Measurements from ENCODE around the gene FGF22.

The FGF22 gene

DNA sequence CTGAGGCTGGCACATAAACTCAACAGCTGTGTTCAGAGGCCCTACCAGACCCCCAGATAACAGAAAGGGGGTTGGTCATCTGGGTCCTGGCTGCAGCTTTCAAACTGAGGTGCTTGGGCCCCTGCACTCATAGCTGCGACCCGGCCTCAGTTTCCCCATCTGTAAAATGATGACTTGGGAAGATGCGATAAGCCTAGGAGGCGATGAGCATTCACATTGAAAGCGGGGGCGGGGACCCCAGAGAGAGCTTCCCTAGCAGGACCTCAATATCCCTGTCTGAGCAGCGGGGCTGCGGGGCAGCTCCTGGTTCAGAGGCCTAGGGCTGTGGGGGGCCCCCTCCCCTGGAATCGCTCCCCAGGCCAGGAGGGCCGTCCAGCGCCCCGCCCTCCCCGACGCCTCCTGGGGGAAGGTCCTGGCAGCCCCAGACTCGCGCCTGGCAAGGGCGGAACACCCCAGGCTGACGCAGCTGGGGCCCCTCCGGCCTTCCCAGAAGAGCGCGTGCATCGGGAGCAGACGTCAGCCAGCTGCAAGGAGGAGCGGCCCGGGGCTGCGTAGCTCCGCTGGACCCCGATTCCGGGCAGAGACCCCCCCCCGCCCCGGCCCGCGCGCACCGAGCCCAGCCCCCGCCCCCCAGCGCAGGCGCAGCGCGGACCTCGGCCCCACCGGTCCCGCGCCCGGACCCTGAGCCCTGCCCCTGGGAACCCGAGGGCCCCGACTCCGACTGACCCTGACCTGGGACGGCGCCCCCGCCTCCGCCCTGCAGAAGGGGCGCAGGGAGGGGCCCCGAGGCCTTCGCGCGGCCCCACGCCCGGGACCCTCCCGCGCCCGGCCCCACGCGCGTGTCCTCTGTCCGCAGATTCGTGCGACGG is 40.0 kb downstream of the FGF22 start:
- H3K4me3 ChIP-seq (replicated peaks; ENCODE audit: low read depth, low read length), result peak overlapping the region; percentile 68
- no peak for DNase-seq (ENCODE audit: extremely low read depth, low read depth)
- TF ChIP-seq, protein P1, sequence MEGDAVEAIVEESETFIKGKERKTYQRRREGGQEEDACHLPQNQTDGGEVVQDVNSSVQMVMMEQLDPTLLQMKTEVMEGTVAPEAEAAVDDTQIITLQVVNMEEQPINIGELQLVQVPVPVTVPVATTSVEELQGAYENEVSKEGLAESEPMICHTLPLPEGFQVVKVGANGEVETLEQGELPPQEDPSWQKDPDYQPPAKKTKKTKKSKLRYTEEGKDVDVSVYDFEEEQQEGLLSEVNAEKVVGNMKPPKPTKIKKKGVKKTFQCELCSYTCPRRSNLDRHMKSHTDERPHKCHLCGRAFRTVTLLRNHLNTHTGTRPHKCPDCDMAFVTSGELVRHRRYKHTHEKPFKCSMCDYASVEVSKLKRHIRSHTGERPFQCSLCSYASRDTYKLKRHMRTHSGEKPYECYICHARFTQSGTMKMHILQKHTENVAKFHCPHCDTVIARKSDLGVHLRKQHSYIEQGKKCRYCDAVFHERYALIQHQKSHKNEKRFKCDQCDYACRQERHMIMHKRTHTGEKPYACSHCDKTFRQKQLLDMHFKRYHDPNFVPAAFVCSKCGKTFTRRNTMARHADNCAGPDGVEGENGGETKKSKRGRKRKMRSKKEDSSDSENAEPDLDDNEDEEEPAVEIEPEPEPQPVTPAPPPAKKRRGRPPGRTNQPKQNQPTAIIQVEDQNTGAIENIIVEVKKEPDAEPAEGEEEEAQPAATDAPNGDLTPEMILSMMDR (IDR thresholded peaks at IDR 0.05; ENCODE audit: low read depth, low read length, missing control alignments), result no peak

DNA sequence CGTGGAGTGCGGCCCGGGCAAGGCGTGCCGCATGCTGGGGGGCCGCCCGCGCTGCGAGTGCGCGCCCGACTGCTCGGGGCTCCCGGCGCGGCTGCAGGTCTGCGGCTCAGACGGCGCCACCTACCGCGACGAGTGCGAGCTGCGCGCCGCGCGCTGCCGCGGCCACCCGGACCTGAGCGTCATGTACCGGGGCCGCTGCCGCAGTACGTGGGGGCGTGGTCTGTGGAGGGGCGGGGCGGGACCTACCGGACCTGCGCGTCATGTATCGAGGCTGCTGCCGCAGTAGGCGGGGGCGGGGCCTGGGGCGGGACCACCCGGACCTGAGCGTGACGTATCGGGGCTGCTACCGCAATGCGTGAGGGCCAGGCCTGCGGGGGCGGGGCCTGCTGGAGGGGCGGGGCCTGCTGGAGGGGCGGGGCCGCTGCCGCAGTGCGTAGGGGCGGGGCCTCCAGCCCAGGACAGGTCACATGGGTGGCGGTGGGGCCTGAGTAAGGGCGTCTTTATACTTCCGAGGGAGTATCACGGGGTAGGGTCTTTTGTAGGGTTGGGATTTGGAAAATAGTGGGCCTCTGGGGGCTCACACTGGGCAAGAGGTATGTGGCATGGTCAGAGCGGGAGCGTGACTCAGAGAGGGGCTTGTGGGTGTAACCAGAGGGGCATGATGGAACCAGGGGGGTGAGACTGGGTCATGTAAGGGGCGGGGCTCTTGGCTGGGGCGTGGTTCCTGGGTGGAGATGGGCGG is 40.8 kb downstream of the FGF22 start:
- DNase-seq (ENCODE audit: extremely low read depth, low read depth), result peak; percentile 88
- H3K4me3 ChIP-seq (replicated peaks; ENCODE audit: low read depth, low read length), result peak overlapping the region; percentile 68
- TF ChIP-seq, protein P1 (IDR thresholded peaks at IDR 0.05; ENCODE audit: low read depth, low read length, missing control alignments), result no peak

DNA sequence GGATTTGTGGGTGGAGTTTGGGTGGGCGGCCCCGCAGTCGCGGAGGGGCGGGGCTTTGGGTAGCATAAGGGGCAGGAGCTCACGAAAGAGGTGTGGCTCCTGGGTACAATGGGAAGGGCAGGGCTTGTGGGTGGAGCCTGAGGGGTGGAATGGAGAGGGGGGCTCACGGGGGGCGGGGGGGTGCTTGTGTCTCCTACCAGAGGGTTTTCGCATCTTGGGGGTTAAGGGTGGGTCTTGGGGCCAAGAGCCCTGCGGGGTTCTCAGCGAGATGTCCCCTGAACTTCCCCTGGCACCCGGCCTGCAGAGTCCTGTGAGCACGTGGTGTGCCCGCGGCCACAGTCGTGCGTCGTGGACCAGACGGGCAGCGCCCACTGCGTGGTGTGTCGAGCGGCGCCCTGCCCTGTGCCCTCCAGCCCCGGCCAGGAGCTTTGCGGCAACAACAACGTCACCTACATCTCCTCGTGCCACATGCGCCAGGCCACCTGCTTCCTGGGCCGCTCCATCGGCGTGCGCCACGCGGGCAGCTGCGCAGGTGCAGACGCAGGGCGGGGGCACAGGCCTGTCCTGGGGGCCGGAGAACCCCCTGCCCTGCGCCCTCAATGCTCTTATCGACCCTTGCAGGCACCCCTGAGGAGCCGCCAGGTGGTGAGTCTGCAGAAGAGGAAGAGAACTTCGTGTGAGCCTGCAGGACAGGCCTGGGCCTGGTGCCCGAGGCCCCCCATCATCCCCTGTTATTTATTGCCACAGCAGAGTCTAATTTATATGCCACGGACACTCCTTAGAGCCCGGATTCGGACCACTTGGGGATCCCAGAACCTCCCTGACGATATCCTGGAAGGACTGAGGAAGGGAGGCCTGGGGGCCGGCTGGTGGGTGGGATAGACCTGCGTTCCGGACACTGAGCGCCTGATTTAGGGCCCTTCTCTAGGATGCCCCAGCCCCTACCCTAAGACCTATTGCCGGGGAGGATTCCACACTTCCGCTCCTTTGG is 41.6 kb downstream of the FGF22 start:
- TF ChIP-seq, protein P1 (IDR thresholded peaks at IDR 0.05; ENCODE audit: low read depth, low read length, missing control alignments), result no peak
- peak overlapping the region; percentile 42 for H3K4me3 ChIP-seq (replicated peaks; ENCODE audit: low read depth, low read length)
- DNase-seq (ENCODE audit: extremely low read depth, low read depth), result no peak

DNA sequence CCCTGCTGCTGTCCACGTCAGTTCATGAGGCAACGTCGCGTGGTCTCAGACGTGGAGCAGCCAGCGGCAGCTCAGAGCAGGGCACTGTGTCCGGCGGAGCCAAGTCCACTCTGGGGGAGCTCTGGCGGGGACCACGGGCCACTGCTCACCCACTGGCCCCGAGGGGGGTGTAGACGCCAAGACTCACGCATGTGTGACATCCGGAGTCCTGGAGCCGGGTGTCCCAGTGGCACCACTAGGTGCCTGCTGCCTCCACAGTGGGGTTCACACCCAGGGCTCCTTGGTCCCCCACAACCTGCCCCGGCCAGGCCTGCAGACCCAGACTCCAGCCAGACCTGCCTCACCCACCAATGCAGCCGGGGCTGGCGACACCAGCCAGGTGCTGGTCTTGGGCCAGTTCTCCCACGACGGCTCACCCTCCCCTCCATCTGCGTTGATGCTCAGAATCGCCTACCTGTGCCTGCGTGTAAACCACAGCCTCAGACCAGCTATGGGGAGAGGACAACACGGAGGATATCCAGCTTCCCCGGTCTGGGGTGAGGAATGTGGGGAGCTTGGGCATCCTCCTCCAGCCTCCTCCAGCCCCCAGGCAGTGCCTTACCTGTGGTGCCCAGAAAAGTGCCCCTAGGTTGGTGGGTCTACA is 43.1 kb downstream of the FGF22 start:
- TF ChIP-seq, protein P1 (IDR thresholded peaks at IDR 0.05; ENCODE audit: low read depth, low read length, missing control alignments), result no peak
- DNase-seq (ENCODE audit: extremely low read depth, low read depth), result no peak
- H3K4me3 ChIP-seq (replicated peaks; ENCODE audit: low read depth, low read length), result no peak overlapping the region

DNA sequence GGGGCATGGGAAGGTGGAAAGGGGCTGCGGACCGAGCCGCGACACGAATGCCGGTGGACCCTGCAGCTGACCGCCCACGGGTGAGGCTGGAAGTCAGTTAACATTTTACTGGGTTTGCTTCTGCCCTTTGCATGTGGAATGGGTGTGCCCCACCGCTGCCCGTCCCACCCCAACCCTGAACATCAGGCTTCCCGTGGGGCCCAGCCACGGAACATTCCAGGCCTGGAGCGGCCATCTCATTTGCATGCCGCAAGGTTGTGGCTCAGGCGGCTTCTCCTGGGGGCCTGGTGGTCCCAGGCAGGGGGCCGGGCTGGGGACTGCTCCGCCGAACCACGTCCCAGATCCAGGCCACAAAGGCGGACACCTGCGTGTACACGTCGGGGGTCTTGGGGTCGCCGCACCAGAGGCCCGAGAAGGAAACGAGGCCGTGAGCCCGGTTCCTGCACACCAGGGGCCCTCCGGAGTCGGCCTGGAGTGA is 45.8 kb downstream of the FGF22 start:
- TF ChIP-seq, protein P1 (IDR thresholded peaks at IDR 0.05; ENCODE audit: low read depth, low read length, missing control alignments), result no peak
- DNase-seq (ENCODE audit: extremely low read depth, low read depth), result no peak
- H3K4me3 ChIP-seq (replicated peaks; ENCODE audit: low read depth, low read length), result no peak overlapping the region
